PC-3 (cell line): Measurements from ENCODE around the gene FAM47B. TPM values are rescaled to one million over a fixed set of nuclear protein-coding genes. Genes with fewer than 3 reads are reported as not detected.

Experiments used
- ATAC-seq: fragments of 200-7000 bp; cut with Tn5 transposase; 2 replicates; pipeline ENCODE4 v1.9.1; 2020; ENCODE audit warnings: mild to moderate bottlenecking, moderate library complexity
- BruUV-seq: library from RNA; stranded (reverse); fragments of 400-500 nt; replicated peaks from 2 replicates; lab custom pipeline; 2021; lab: Mats Ljungman, UMichigan
- CTCF ChIA-PET: fragments of 300-600 bp; sonication (Branson Sonifier 250); formaldehyde crosslinking; loops from one replicate; lab custom pipeline; 2022; ENCODE audit warnings: antibody characterized with exemption; lab: Charles Lee
- POLR2A ChIA-PET: fragments of 300-600 bp; sonication (Branson Sonifier 250); formaldehyde crosslinking; loops from one replicate; lab custom pipeline; 2022; ENCODE audit warnings: antibody characterized with exemption; ENCODE audit not compliant: unreplicated experiment; lab: Charles Lee
- DNase-seq: peaks from one replicate; pipeline ENCODE4 v3.0.0-alpha.2; 2015
- H2AFZ ChIP-seq: fragments of 300-600 bp; sonication (generic); 2 replicates; pipeline ENCODE4 v1.6.0; 2016; ENCODE audit warnings: antibody characterized with exemption, low read length
- H3F3A ChIP-seq: fragments of 300-600 bp; sonication (generic); one replicate; pipeline ENCODE4 v1.6.0; 2017; ENCODE audit warnings: antibody characterized with exemption, low read length, control low read depth, mild to moderate bottlenecking; ENCODE audit not compliant: unreplicated experiment
- H3K27ac ChIP-seq: fragments of 300-600 bp; sonication (generic); 2 replicates; pipeline ENCODE4 v1.5.1; 2016; ENCODE audit warnings: mild to moderate bottlenecking, low read length
- H3K27me3 ChIP-seq: fragments of 300-600 bp; sonication (generic); 2 replicates; pipeline ENCODE4 v1.6.1; 2016; ENCODE audit warnings: low read length, mixed read lengths
- H3K36me3 ChIP-seq: fragments of 300-600 bp; sonication (generic); 2 replicates; pipeline ENCODE4 v1.6.1; 2016; ENCODE audit warnings: low read depth, mixed run types, low read length, mixed read lengths
- H3K4me1 ChIP-seq: fragments of 300-600 bp; sonication (generic); 2 replicates; pipeline ENCODE4 v1.5.1; 2016; ENCODE audit warnings: low read length; ENCODE audit not compliant: insufficient read depth
- H3K4me2 ChIP-seq: fragments of 300-600 bp; sonication (generic); 2 replicates; pipeline ENCODE4 v1.6.0; 2016; ENCODE audit warnings: low read length
- H3K4me3 ChIP-seq: fragments of 300-600 bp; sonication (generic); 2 replicates; pipeline ENCODE4 v1.5.1; 2016; ENCODE audit warnings: mild to moderate bottlenecking, low read length, mixed read lengths
- H3K79me2 ChIP-seq: fragments of 300-600 bp; sonication (generic); 2 replicates; pipeline ENCODE4 v1.6.1; 2017; ENCODE audit warnings: low read length, mixed read lengths
- H3K9ac ChIP-seq: fragments of 300-600 bp; sonication (generic); 2 replicates; pipeline ENCODE4 v1.6.0; 2016; ENCODE audit warnings: mild to moderate bottlenecking, low read length
- H3K9me2 ChIP-seq: fragments of 300-600 bp; sonication (generic); replicated peaks from 2 replicates; pipeline ENCODE4 v1.6.1; 2016; ENCODE audit warnings: mixed run types, low read length, mixed read lengths
- H3K9me3 ChIP-seq: fragments of 300-600 bp; sonication (generic); 2 replicates; pipeline ENCODE4 v1.6.1; 2016; ENCODE audit warnings: low read length, mixed read lengths
- H4K20me1 ChIP-seq: fragments of 300-600 bp; sonication (generic); 2 replicates; pipeline ENCODE4 v1.6.1; 2016; ENCODE audit warnings: low read length, mixed read lengths
- EZH2 ChIP-seq: fragments of 300-600 bp; sonication (generic); IDR thresholded peaks from one replicate; pipeline ENCODE4 v1.6.1; 2017; ENCODE audit warnings: antibody characterized with exemption, mild to moderate bottlenecking, low read length; ENCODE audit not compliant: unreplicated experiment
- EZH2phosphoT487 ChIP-seq: fragments of 300-600 bp; sonication (generic); IDR thresholded peaks from 2 replicates; pipeline ENCODE4 v1.6.1; 2018; ENCODE audit warnings: mild to moderate bottlenecking, antibody characterized with exemption, low read length, borderline replicate concordance
- intact Hi-C: fragments of 100-400 bp; cut with micrococcal nuclease; formaldehyde crosslinking; loops from 2 replicates; pipeline ENCODE4 v1.9.0; 2023
- total RNA-seq: library from RNA; depleted of rRNA; stranded (reverse); fragments of >200 nt; gene quantifications from 2 replicates; pipeline ENCODE4 v1.2.3, GENCODE V29; 2014
- TF ChIP-seq, protein P1 (sequence below): fragments of 300-600 bp; sonication (generic); conservative IDR thresholded peaks from 2 replicates; pipeline ENCODE4 v1.5.1; 2017; ENCODE audit warnings: antibody characterized with exemption, low read depth, mild to moderate bottlenecking, low read length

The FAM47B gene
- total RNA-seq, 1 experiment from 2014 or later, result not detected

DNA sequence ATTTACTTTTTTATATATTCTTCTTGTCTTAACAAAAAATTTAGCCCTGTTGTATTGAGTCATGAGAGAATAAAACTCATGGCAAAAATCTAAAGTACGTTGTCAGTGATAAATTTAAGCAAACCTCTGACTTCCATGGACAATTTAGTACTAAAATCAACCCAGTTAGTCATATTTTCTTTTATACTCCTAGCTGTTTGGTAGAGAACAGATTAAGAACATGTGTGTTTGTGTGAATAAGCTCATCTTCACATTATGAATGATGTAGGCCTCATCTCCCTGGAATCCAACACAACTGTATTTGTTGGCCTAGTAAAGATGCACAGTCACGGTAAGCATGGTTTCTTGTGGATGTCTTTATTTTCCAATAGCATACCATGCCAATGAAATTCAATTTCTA, 40.8 kb upstream of the FAM47B start:
- BruUV-seq, result no TSS peak
- Histone ChIP-seq H4K20me1 (no peaks in the 10 kb centered on the region), H3K36me3 (no peaks in the 10 kb centered on the region), H3K79me2 (no peaks in the 10 kb centered on the region), H3K4me2 (no peak overlapping the region), H3K9me3 (no peaks in the 10 kb centered on the region), H3K27ac (no peak overlapping the region), H3K4me3 (no peak overlapping the region), H3K9me2 (no peaks in the 10 kb centered on the region), H3K9ac (no peak overlapping the region), H3F3A (no peaks in the 10 kb centered on the region), H3K27me3 (no peaks in the 10 kb centered on the region), H3K4me1 (peaks cover 16% of the 10 kb centered on the region), H2AFZ (no peak overlapping the region)
- CTCF ChIA-PET, result no interaction called here
- TF ChIP-seq, protein P1, sequence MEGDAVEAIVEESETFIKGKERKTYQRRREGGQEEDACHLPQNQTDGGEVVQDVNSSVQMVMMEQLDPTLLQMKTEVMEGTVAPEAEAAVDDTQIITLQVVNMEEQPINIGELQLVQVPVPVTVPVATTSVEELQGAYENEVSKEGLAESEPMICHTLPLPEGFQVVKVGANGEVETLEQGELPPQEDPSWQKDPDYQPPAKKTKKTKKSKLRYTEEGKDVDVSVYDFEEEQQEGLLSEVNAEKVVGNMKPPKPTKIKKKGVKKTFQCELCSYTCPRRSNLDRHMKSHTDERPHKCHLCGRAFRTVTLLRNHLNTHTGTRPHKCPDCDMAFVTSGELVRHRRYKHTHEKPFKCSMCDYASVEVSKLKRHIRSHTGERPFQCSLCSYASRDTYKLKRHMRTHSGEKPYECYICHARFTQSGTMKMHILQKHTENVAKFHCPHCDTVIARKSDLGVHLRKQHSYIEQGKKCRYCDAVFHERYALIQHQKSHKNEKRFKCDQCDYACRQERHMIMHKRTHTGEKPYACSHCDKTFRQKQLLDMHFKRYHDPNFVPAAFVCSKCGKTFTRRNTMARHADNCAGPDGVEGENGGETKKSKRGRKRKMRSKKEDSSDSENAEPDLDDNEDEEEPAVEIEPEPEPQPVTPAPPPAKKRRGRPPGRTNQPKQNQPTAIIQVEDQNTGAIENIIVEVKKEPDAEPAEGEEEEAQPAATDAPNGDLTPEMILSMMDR, result no peak
- TF ChIP-seq EZH2 (no peak), EZH2phosphoT487 (no peak)
- DNase-seq, result no peak
- ATAC-seq, result no peak
- POLR2A ChIA-PET, result no interaction called here
- intact Hi-C loops, result no loop called here

GRCh38 chrX:34903316-34903715, 39.3 kb upstream of the FAM47B start:
- peak; percentile 66 for ATAC-seq
- DNase-seq, result peak; percentile 45
- CTCF ChIA-PET, result no interaction called here
- intact Hi-C loops, result no loop called here
- Histone ChIP-seq H3K36me3 (no peaks in the 10 kb centered on the region), H3F3A (no peaks in the 10 kb centered on the region), H3K4me2 (peak overlapping the region; percentile 16), H3K4me3 (no peak overlapping the region), H3K9ac (no peak overlapping the region), H3K4me1 (peaks cover 16% of the 10 kb centered on the region), H3K9me2 (no peaks in the 10 kb centered on the region), H3K9me3 (no peaks in the 10 kb centered on the region), H3K27ac (no peak overlapping the region), H3K79me2 (no peaks in the 10 kb centered on the region), H4K20me1 (no peaks in the 10 kb centered on the region), H3K27me3 (no peaks in the 10 kb centered on the region), H2AFZ (no peak overlapping the region)
- TF ChIP-seq EZH2phosphoT487 (no peak), EZH2 (no peak)
- TF ChIP-seq, protein P1, result no peak
- no TSS peak for BruUV-seq
- POLR2A ChIA-PET, result no interaction called here

- Histone ChIP-seq H4K20me1 (no peaks in the 10 kb centered on the region), H3K4me3 (no peak overlapping the region), H3K27ac (no peak overlapping the region), H3K4me2 (no peak overlapping the region), H3K9ac (no peak overlapping the region), H3K4me1 (0 out of 2 replicates have a peak, but pooled peaks cover 1% of the 10 kb centered on the region), H3K9me2 (no peaks in the 10 kb centered on the region), H3K36me3 (no peaks in the 10 kb centered on the region), H2AFZ (no peak overlapping the region), H3K9me3 (no peaks in the 10 kb centered on the region), H3F3A (no peaks in the 10 kb centered on the region), H3K79me2 (no peaks in the 10 kb centered on the region), H3K27me3 (no peaks in the 10 kb centered on the region)
- DNase-seq (no peak), ATAC-seq (no peak)
- CTCF ChIA-PET, result no interaction called here
- TF ChIP-seq EZH2phosphoT487 (no peak), EZH2 (no peak)
- TF ChIP-seq, protein P1, result no peak
- POLR2A ChIA-PET, result no interaction called here
- no TSS peak for BruUV-seq
- intact Hi-C loops, result no loop called here
Measured at GRCh38 chrX:34909151-34909550, 33.4 kb upstream of the FAM47B start.
